ENCODE measurements around the gene SULF2.
"Not testable (repeated sequence)": the region's sequence is repeated elsewhere in the genome, so short reads cannot be mapped to it uniquely, and the experiment has no call there.

DNA sequence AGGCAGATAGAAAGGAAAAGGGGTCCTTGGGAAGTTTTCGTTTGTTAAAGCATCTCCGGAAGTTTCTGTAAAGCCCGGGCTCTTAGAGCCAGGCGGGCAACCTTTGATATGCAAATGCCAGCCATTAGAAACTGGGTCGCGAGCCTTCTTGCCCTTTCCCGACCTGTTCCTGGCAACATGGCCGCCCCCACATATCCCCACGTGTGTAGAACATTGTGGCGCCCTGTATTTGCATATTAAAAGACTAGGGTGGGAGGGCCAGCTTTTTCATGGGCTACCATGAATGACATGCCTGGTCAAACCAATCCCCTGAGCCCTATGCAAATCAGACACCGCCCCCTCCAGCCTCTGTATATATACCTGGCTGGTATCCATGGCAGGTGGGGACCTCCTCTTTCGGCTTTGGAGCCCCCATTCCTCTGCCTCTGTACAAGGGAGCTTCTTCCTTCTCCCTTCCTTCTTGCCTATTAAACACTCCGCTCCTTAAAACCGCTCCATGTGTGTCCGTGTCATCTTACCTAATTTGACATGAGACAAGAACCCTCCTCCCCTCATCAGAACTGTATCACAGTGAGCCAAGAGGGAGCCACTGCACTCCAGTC, 19.0 kb upstream of the SULF2 start:
- not testable (repeated sequence) for TF ChIP-seq EZH2 (IDR thresholded peaks at IDR 0.05; ENCODE audit: borderline replicate concordance); CTCF (IDR thresholded peaks at IDR 0.05; ENCODE audit: poor library complexity); EZH2phosphoT487 (IDR thresholded peaks at IDR 0.05; ENCODE audit: low read depth, severe bottlenecking, unreplicated experiment)

Data from hepatocyte (in vitro differentiated cells).